GM19025 (cell line): Measurements from ENCODE around the gene RALGPS1.

ENCODE experiments used
- ATAC-seq: cut with Tn5 transposase; IDR thresholded peaks from one replicate; pipeline ENCODE4 v1.9.1; 2021; ENCODE audit warnings: mild to moderate bottlenecking, low read depth, moderate library complexity; ENCODE audit not compliant: unreplicated experiment

The RALGPS1 gene

GRCh38 chr9:127195976-127196825 lies 281.6 kb downstream of the RALGPS1 start:
- ATAC-seq: no peak

DNA sequence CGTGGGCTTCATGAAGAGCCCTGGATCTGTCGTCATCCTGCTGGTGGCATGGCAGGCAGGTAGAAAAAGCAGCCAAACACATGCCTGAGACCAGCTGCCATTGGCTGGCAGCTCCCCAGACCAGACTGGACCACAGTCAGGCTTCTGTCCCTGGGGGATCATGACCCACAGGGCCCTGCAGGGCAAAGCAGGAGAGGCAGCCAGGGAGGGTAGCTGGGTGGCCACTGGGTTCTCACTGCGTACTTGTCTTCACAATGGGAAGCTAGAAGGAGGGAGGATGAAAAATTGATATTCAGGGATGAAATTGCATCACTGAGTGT lies 282.2 kb downstream of the RALGPS1 start:
- ATAC-seq: no peak

DNA sequence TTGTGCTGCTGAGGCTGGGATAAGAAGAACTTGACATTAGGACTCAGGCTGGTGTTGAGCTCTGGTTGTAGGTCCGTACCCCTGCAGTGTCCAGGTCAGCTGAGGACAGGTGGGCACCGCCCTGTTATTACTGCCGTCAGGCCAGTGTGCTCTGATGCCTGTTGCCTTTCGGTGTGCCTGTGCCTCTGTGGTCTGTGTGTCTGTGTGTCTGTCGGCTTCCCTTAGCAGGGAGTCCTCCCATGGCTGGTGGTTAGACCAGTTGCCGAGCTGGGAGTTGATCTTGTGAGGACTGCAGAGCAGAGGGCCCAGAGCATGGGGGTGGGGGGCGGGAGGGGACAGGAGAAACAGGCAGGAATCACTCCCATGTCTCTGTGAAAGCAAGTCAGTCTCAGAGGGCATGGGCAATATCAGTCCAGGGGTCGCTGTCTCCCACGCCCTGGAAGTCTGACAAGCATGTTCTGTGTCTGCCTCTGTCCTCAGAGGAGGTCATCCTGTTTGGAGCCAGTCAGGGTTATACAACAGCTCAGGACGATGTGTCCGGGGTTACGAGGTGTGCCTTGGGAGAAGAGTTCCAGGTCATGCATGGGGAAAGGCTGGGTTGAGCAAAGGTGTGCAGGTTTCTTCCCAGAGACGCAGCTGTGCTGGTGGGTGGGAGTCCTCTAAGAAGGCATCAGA lies 282.7 kb downstream of the RALGPS1 start:
- no peak for ATAC-seq

GRCh38 chr9:127197861-127198430 lies 283.4 kb downstream of the RALGPS1 start:
- ATAC-seq: no peak

- no peak for ATAC-seq
These were observed 284.0 kb downstream of the RALGPS1 start for GRCh38 chr9:127198587-127198986.

DNA sequence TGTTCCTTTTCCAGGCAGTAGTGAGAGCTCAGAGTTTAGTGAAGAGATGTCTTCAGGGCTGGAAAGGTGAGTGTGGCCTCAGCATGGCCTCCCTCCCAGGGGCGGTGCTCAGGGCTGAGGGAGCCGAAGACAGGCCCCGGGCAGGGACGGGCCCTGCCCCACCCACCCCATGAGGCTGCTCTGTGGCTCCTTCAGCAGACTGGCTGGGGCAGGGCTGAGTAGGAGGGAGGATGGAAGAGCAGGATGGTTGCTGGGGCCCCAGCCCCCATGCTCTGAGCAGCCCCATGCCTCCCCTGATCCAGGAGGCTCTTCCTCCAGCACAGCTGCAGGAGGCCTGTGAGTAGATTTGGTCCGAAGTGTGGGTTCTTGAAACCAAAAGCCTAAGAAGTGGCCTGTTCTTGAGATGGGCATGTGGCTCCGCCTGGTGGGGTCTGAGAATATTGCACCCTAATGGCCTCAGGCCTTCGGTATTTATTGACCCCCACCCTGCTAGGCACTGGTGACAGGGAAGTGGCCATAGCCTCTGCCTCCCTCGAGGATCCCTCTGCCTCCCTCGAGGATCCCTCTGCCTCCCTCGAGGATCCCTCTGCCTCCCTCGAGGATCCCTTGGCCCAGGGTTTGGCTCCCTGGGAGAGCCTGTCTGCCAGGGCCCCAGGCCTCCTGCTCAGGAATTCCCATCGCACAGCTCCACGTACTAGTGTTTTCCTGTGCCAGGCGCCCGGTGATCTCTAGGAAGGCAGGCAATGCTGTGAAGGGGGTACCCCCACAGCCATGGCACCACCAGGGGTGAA lies 284.6 kb downstream of the RALGPS1 start:
- ATAC-seq: no peak

- no peak for ATAC-seq
These were observed 285.7 kb downstream of the RALGPS1 start for GRCh38 chr9:127200106-127200862.

DNA sequence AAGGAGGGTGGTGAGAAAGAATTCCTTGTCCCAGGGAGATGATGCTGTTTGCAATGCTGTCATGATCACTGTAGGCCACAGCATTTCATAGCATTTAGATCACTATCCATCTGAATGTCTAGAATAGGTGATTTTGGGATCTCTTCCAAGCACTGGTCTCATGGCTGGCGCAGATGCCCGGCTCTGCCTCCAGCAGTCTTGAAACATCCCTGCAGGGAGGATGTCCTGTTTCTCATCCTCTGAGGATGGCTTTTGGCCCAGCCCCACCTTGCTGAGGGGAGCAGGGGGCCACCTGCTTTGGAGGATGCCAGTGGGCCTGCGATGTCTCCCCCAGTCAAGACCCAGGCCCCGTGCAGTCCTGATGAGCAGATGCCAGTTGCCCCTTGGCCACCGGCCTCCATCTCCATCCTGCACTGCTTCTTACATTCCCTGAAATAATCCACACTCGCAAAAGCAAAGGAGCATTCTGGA lies 286.5 kb downstream of the RALGPS1 start:
- no peak for ATAC-seq

DNA sequence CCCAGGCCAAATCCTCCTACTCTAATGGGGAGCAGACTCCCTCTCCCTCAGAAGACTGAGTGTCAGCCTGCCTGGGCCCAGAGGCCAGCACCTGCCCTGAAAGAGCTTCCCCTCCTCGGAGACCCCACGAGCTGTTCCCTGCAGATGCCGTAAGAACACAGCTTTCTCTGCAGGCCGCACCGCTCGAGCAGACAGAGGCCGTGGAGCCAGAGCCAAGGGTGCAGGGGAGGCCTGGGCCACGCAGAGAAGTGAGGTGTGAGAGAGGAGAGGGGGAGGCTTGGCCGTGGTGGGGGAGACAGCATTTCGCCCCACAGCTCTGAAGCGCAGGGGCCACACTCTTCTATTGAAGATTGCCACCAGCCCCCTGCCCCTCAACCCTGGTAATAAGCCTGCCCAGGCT lies 287.1 kb downstream of the RALGPS1 start:
- no peak for ATAC-seq

GRCh38 chr9:127202461-127203169 lies 288.0 kb downstream of the RALGPS1 start:
- no peak for ATAC-seq

DNA sequence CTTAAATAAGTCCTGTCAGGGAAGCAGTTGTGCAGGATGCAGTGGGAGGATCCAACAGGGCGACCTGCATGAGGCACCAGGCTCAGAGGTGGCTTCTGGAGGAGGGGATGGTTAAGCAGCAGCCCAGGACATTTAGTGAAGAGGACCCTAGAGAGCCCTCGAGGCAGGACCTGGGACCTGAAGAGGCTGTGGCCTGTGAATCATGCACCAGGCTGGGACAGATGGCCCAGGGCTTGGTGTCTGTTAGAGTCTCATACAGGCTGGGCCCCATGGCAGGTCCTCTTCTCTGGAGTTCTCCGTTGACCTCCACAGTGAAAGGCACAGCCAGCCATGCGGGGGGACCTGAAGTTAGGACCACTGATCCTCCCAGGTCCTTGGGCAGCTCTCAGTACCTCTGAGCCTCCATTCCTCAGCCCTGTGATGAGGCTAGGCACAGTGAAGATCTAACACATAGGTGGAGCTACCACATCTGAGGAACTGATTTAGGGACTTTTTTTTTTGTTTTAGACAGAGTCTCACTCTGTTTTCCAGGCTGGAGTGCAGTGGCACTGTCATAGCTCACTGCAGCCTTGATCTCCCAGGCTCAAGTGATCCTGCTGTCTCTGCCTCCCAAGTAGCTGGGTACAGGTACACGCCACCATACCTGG lies 289.2 kb downstream of the RALGPS1 start:
- ATAC-seq: no peak

GRCh38 chr9:127204771-127205470 lies 290.3 kb downstream of the RALGPS1 start:
- no peak for ATAC-seq

- ATAC-seq: no peak
These were observed 291.4 kb downstream of the RALGPS1 start for GRCh38 chr9:127205952-127206351.

DNA sequence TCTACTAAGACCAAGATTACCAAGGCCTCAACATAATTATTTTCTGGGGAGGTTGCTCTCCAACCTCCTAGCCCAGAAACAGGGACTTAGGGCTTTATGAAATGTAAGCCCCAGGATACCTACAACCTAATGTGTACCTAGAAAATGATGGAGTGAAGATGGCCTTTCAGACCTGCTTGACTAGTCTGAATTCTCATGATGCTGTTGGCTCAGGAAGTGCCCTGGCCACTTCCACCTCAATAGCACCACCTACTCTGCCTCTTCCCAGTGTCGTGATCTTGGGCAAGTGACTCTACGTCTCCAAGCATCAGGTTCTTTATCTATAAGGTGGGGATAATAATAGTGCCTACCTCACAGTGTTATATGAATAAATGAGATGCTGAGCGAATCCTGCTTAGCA lies 292.1 kb downstream of the RALGPS1 start:
- no peak for ATAC-seq

- ATAC-seq: no peak
These were observed 293.3 kb downstream of the RALGPS1 start for GRCh38 chr9:127207734-127208410.

DNA sequence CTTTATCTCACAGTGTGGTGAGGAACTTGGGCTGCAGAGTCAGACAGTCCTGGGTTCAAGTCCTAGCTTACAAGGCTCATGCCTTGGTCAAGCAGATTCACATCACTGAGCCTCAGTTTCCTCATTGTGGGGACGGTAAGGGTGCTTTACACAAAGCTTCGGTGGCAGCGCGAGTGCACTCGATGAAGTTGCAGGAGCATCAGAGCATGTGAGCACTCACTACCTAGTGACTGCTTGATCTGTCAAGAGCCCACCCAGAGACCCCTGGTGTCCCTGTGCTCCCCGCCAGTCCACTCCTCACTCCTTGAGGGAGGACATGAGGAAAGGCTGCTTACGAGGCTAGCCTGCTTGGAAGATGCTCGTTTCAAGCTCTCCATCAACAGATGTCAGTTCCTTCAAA lies 293.8 kb downstream of the RALGPS1 start:
- no peak for ATAC-seq

GRCh38 chr9:127209220-127209619 lies 294.6 kb downstream of the RALGPS1 start:
- ATAC-seq: no peak
